ENCODE data around the gene PTP4A2. TPM values are rescaled to one million over a fixed set of nuclear protein-coding genes. Genes with fewer than 3 reads are reported as not detected.
"Not testable (repeated sequence)": the region's sequence is repeated elsewhere in the genome, so short reads cannot be mapped to it uniquely, and the experiment has no call there.

The PTP4A2 gene
- total RNA-seq, 1 donor from 2014 or later, result 162 TPM

GRCh38 chr1:31951276-31951675, 13.1 kb upstream of the PTP4A2 start:
- no peaks in the 10 kb centered on the region for H3K36me3 Mint-ChIP-seq (ENCODE audit: low read depth, unreplicated experiment)
- no peak for DNase-seq (ENCODE audit: low spot score)
- H3K4me3 Mint-ChIP-seq (ENCODE audit: unreplicated experiment), result no peak overlapping the region
- no peak overlapping the region for H3K27ac Mint-ChIP-seq (ENCODE audit: unreplicated experiment)
- H3K4me1 Mint-ChIP-seq (ENCODE audit: unreplicated experiment), result peaks cover 16% of the 10 kb centered on the region
- H3K27me3 Mint-ChIP-seq (ENCODE audit: unreplicated experiment), result peaks cover 2% of the 10 kb centered on the region
- TF ChIP-seq CTCF (IDR thresholded peaks at IDR 0.05; ENCODE audit: unreplicated experiment), result no peak
- no peaks in the 10 kb centered on the region for H3K9me3 Mint-ChIP-seq (ENCODE audit: unreplicated experiment)

- no peak for TF ChIP-seq CTCF (IDR thresholded peaks at IDR 0.05; ENCODE audit: unreplicated experiment)
- Mint-ChIP-seq H3K4me3 (ENCODE audit: unreplicated experiment) (no peak overlapping the region), H3K36me3 (ENCODE audit: low read depth, unreplicated experiment) (no peaks in the 10 kb centered on the region), H3K27me3 (ENCODE audit: unreplicated experiment) (no peaks in the 10 kb centered on the region), H3K27ac (ENCODE audit: unreplicated experiment) (no peak overlapping the region), H3K9me3 (ENCODE audit: unreplicated experiment) (no peaks in the 10 kb centered on the region), H3K4me1 (ENCODE audit: unreplicated experiment) (peaks cover 6% of the 10 kb centered on the region)
- no peak for DNase-seq (ENCODE audit: low spot score)
Observed at GRCh38 chr1:31949862-31950261, 11.7 kb upstream of the PTP4A2 start.

- H3K9me3 Mint-ChIP-seq (ENCODE audit: unreplicated experiment); H3K27ac Mint-ChIP-seq (ENCODE audit: unreplicated experiment); H3K4me3 Mint-ChIP-seq (ENCODE audit: unreplicated experiment); DNase-seq (ENCODE audit: low spot score); H3K27me3 Mint-ChIP-seq (ENCODE audit: unreplicated experiment); H3K36me3 Mint-ChIP-seq (ENCODE audit: low read depth, unreplicated experiment); H3K4me1 Mint-ChIP-seq (ENCODE audit: unreplicated experiment): not testable (repeated sequence)
Observed at GRCh38 chr1:31945677-31946076, 7.5 kb upstream of the PTP4A2 start.

GRCh38 chr1:31944205-31945089, 6.3 kb upstream of the PTP4A2 start:
- Mint-ChIP-seq H3K27me3 (ENCODE audit: unreplicated experiment) (peaks cover 4% of the 10 kb centered on the region), H3K27ac (ENCODE audit: unreplicated experiment) (peak overlapping the region; percentile 92), H3K36me3 (ENCODE audit: low read depth, unreplicated experiment) (no peaks in the 10 kb centered on the region), H3K4me3 (ENCODE audit: unreplicated experiment) (peak overlapping the region; percentile 75), H3K9me3 (ENCODE audit: unreplicated experiment) (no peaks in the 10 kb centered on the region), H3K4me1 (ENCODE audit: unreplicated experiment) (peaks cover 9% of the 10 kb centered on the region)
- no peak for TF ChIP-seq CTCF (IDR thresholded peaks at IDR 0.05; ENCODE audit: unreplicated experiment)
- DNase-seq (ENCODE audit: low spot score), result peak; percentile 86

- DNase-seq (ENCODE audit: low spot score), result no peak
- Mint-ChIP-seq H3K27me3 (ENCODE audit: unreplicated experiment) (peaks cover 4% of the 10 kb centered on the region), H3K9me3 (ENCODE audit: unreplicated experiment) (no peaks in the 10 kb centered on the region), H3K27ac (ENCODE audit: unreplicated experiment) (peak overlapping the region; percentile 92), H3K4me1 (ENCODE audit: unreplicated experiment) (peaks cover 9% of the 10 kb centered on the region), H3K4me3 (ENCODE audit: unreplicated experiment) (peak overlapping the region; percentile 75), H3K36me3 (ENCODE audit: low read depth, unreplicated experiment) (no peaks in the 10 kb centered on the region)
- TF ChIP-seq CTCF (IDR thresholded peaks at IDR 0.05; ENCODE audit: unreplicated experiment), result no peak
Observed at GRCh38 chr1:31943546-31944184, 5.5 kb upstream of the PTP4A2 start.

- H3K27ac Mint-ChIP-seq (ENCODE audit: unreplicated experiment), result not testable (repeated sequence)
Observed at GRCh38 chr1:31942061-31942460, 3.9 kb upstream of the PTP4A2 start.

More at GRCh38 chr1:31942061-31942460, 3.9 kb upstream of the PTP4A2 start:
- not testable (repeated sequence) for H3K36me3 Mint-ChIP-seq (ENCODE audit: low read depth, unreplicated experiment); H3K27me3 Mint-ChIP-seq (ENCODE audit: unreplicated experiment); DNase-seq (ENCODE audit: low spot score); H3K4me3 Mint-ChIP-seq (ENCODE audit: unreplicated experiment); H3K9me3 Mint-ChIP-seq (ENCODE audit: unreplicated experiment)
- peaks cover 14% of the 10 kb centered on the region for H3K4me1 Mint-ChIP-seq (ENCODE audit: unreplicated experiment)
